Measurements from ENCODE around the gene YARS2. TPM values are rescaled to one million over a fixed set of nuclear protein-coding genes. Genes with fewer than 3 reads are reported as not detected.
"Not testable (repeated sequence)": the region's sequence is repeated elsewhere in the genome, so short reads cannot be mapped to it uniquely, and the experiment has no call there.

Gene YARS2
- total RNA-seq, 1 experiment from 2014 or later, result 48.7 TPM

GRCh38 chr12:32726286-32726685 is 29.4 kb downstream of the YARS2 start:
- peaks cover 71% of the 10 kb centered on the region for H3K36me3 Mint-ChIP-seq (ENCODE audit: insufficient read depth, unreplicated experiment)
- CTCF ChIA-PET, result no interaction called here

GRCh38 chr12:32725308-32725707 is 30.4 kb downstream of the YARS2 start:
- not testable (repeated sequence) for H3K36me3 ChIP-seq (ENCODE audit: control insufficient read depth, insufficient read depth, low read length)

More at GRCh38 chr12:32726286-32726685, 29.4 kb downstream of the YARS2 start:
- TF ChIP-seq CTCF (IDR thresholded peaks at IDR 0.05; ENCODE audit: insufficient read depth in 1 of 2, low read depth in 1 of 2, low read length in 1 of 2, severe bottlenecking in 1 of 2, unreplicated experiment in 1 of 2), result no peak
- no peak overlapping the region for H3K27ac Mint-ChIP-seq (ENCODE audit: unreplicated experiment)
- Histone ChIP-seq H3K9me3 (no peaks in the 10 kb centered on the region), H3K27me3 (replicated peaks; ENCODE audit: control insufficient read depth, insufficient read depth, low read length) (no peaks in the 10 kb centered on the region), H3K36me3 (ENCODE audit: control insufficient read depth, insufficient read depth, low read length) (peaks cover 4% of the 10 kb centered on the region), H3K4me3 (ENCODE audit: low read depth, low read length) (no peak overlapping the region), H3K4me1 (no peaks in the 10 kb centered on the region)
- no peaks in the 10 kb centered on the region for H3K27me3 Mint-ChIP-seq (ENCODE audit: insufficient read depth, unreplicated experiment)
- no peaks in the 10 kb centered on the region for H3K9me3 Mint-ChIP-seq (ENCODE audit: unreplicated experiment)
- POLR2A ChIA-PET, result interaction anchor here (0.6 kb wide), 1 partner anchor 596 kb away, joined by 3 read pairs; no protein-coding TSS in a partner anchor
- no peak overlapping the region for H3K4me3 Mint-ChIP-seq (ENCODE audit: unreplicated experiment)
- no peaks in the 10 kb centered on the region for H3K4me1 Mint-ChIP-seq (ENCODE audit: low read depth, unreplicated experiment)
- intact Hi-C loops (cut with micrococcal nuclease; ENCODE audit: unreplicated experiment), result no loop called here
- BruUV-seq (replicated peaks), result TSS peak; percentile 11
- DNase-seq, result no peak

GRCh38 chr12:32718926-32719325 is 36.8 kb downstream of the YARS2 start:
- no peaks in the 10 kb centered on the region for H3K4me1 Mint-ChIP-seq (ENCODE audit: low read depth, unreplicated experiment)
- H3K27me3 Mint-ChIP-seq (ENCODE audit: insufficient read depth, unreplicated experiment), result no peaks in the 10 kb centered on the region
- no peak overlapping the region for H3K4me3 Mint-ChIP-seq (ENCODE audit: unreplicated experiment)
- CTCF ChIA-PET, result interaction anchor here (0.6 to 1.2 kb wide), 2 partner anchors 50 to 1066 kb away, joined by 3 read pairs; no protein-coding TSS in a partner anchor
- Histone ChIP-seq H3K36me3 (ENCODE audit: control insufficient read depth, insufficient read depth, low read length) (peaks cover 4% of the 10 kb centered on the region), H3K4me1 (no peaks in the 10 kb centered on the region), H3K4me3 (ENCODE audit: low read depth, low read length) (no peak overlapping the region), H3K9me3 (no peaks in the 10 kb centered on the region), H3K27me3 (replicated peaks; ENCODE audit: control insufficient read depth, insufficient read depth, low read length) (no peaks in the 10 kb centered on the region)
- H3K9me3 Mint-ChIP-seq (ENCODE audit: unreplicated experiment), result no peaks in the 10 kb centered on the region
- no peak overlapping the region for H3K27ac Mint-ChIP-seq (ENCODE audit: unreplicated experiment)
- no TSS peak for BruUV-seq (replicated peaks)
- POLR2A ChIA-PET, result no interaction called here
- intact Hi-C loops (cut with micrococcal nuclease; ENCODE audit: unreplicated experiment), result loop anchor here (2.0 kb wide), 1 partner anchor 354 kb away; no protein-coding TSS in a partner anchor
- no peak for TF ChIP-seq CTCF (IDR thresholded peaks at IDR 0.05; ENCODE audit: insufficient read depth in 1 of 2, low read depth in 1 of 2, low read length in 1 of 2, severe bottlenecking in 1 of 2, unreplicated experiment in 1 of 2)
- DNase-seq, result no peak
- peaks cover 31% of the 10 kb centered on the region for H3K36me3 Mint-ChIP-seq (ENCODE audit: insufficient read depth, unreplicated experiment)

More at GRCh38 chr12:32725308-32725707, 30.4 kb downstream of the YARS2 start:
- H3K4me3 ChIP-seq (ENCODE audit: low read depth, low read length); DNase-seq; intact Hi-C loops (cut with micrococcal nuclease; ENCODE audit: unreplicated experiment); H3K27me3 ChIP-seq (replicated peaks; ENCODE audit: control insufficient read depth, insufficient read depth, low read length); H3K27ac Mint-ChIP-seq (ENCODE audit: unreplicated experiment); H3K9me3 Mint-ChIP-seq (ENCODE audit: unreplicated experiment); POLR2A ChIA-PET; H3K4me3 Mint-ChIP-seq (ENCODE audit: unreplicated experiment); H3K4me1 ChIP-seq; H3K9me3 ChIP-seq; CTCF ChIA-PET; H3K27me3 Mint-ChIP-seq (ENCODE audit: insufficient read depth, unreplicated experiment); H3K4me1 Mint-ChIP-seq (ENCODE audit: low read depth, unreplicated experiment); BruUV-seq (replicated peaks): not testable (repeated sequence)
- peaks cover 65% of the 10 kb centered on the region for H3K36me3 Mint-ChIP-seq (ENCODE audit: insufficient read depth, unreplicated experiment)

Measured in Caco-2 (cell line).